ENCODE measurements around the gene RAB15.

Gene RAB15

DNA sequence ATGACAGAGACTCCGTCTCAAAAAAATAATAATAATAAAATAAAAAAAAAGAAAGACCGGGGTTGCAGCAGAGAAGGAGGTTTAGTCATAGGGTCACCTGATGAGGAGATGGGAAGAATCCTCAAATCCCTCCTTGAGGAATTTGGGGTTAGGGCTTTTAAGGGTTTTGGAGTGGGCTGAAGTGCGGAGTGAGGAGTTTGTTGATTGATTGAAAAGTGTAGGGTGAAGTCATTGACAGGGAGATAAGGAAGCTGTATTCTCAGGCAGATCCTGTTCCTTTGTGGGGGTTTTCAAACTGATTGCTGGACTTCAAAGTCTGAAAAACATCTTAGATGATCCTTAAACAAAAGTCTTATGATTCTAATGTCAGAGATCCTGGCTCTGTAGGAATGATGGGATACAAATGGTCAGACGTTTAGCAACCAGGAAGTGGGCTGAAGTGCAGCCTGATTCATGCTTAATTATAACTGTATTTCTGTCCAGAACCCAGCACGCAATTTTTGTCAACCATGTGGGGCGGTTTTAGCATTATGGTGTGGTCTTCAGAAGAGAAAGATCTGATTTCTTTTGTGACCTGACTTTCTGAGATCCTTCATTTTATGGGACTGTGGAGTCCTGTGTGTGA, 30.6 kb upstream of the RAB15 start:
- H3K4me1 ChIP-seq (ENCODE audit: control insufficient read depth, insufficient read depth, low read length, unreplicated experiment), result peaks cover 50% of the 10 kb centered on the region
- peaks cover 2% of the 10 kb centered on the region for H3K79me2 ChIP-seq (ENCODE audit: control insufficient read depth, insufficient read depth, low read length, unreplicated experiment)
- H2AFZ ChIP-seq (ENCODE audit: low read length, unreplicated experiment), result peak overlapping the region; percentile 50

GRCh38 chr14:65001723-65002122, 29.6 kb upstream of the RAB15 start:
- H3K27me3 ChIP-seq (ENCODE audit: insufficient read depth, low read length), result no peaks in the 10 kb centered on the region
- no peak overlapping the region for H2AFZ ChIP-seq (ENCODE audit: low read length, unreplicated experiment)
- H3K4me3 ChIP-seq (ENCODE audit: low read depth, low read length), result no peak overlapping the region
- peaks cover 42% of the 10 kb centered on the region for H3K4me1 ChIP-seq (ENCODE audit: control insufficient read depth, insufficient read depth, low read length, unreplicated experiment)
- H3K27ac ChIP-seq (ENCODE audit: low read depth, low read length), result no peak overlapping the region
- H3K79me2 ChIP-seq (ENCODE audit: control insufficient read depth, insufficient read depth, low read length, unreplicated experiment), result peaks cover 2% of the 10 kb centered on the region
- H3K36me3 ChIP-seq (ENCODE audit: insufficient read depth, low read length), result no peaks in the 10 kb centered on the region

More for the DNA sequence above, 30.6 kb upstream of the RAB15 start:
- Histone ChIP-seq H3K27ac (ENCODE audit: low read depth, low read length) (peak overlapping the region; percentile 69), H3K36me3 (ENCODE audit: insufficient read depth, low read length) (no peaks in the 10 kb centered on the region), H3K4me3 (ENCODE audit: low read depth, low read length) (peak overlapping the region; percentile 14; the same call in 1 of the 2 replicates), H3K27me3 (ENCODE audit: insufficient read depth, low read length) (no peaks in the 10 kb centered on the region)

GRCh38 chr14:65000898-65001591, 28.9 kb upstream of the RAB15 start:
- Histone ChIP-seq H3K4me1 (ENCODE audit: control insufficient read depth, insufficient read depth, low read length, unreplicated experiment) (peaks cover 36% of the 10 kb centered on the region), H3K36me3 (ENCODE audit: insufficient read depth, low read length) (no peaks in the 10 kb centered on the region), H3K27me3 (ENCODE audit: insufficient read depth, low read length) (no peaks in the 10 kb centered on the region), H3K4me3 (ENCODE audit: low read depth, low read length) (no peak overlapping the region), H3K27ac (ENCODE audit: low read depth, low read length) (no peak overlapping the region), H3K79me2 (ENCODE audit: control insufficient read depth, insufficient read depth, low read length, unreplicated experiment) (peaks cover 2% of the 10 kb centered on the region), H2AFZ (ENCODE audit: low read length, unreplicated experiment) (no peak overlapping the region)

DNA sequence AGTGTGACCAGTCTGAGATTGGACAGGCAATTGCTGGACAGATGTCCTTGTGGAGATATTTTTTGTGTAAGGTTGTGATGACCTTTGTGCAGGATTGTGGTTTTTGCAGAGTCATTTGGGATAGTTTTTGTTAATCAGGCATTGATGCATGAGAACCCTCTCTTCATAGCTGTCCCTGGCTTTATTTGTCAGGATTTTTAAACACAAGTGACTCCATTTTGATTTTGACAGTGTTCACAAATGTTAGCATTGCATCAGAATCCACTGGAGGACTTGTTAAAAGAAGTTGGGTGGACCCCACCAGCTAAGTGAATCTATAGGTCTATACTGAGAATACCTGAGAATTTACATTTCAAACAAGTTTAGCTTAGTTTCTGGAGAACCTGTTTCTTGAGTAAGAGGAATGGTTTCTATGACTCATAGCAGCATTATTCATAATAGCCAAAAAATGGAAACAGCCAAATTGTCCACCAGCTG, 26.4 kb upstream of the RAB15 start:
- Histone ChIP-seq H3K36me3 (ENCODE audit: insufficient read depth, low read length) (no peaks in the 10 kb centered on the region), H3K79me2 (ENCODE audit: control insufficient read depth, insufficient read depth, low read length, unreplicated experiment) (peaks cover 2% of the 10 kb centered on the region), H3K27me3 (ENCODE audit: insufficient read depth, low read length) (no peaks in the 10 kb centered on the region), H3K4me3 (ENCODE audit: low read depth, low read length) (no peak overlapping the region), H2AFZ (ENCODE audit: low read length, unreplicated experiment) (no peak overlapping the region), H3K27ac (ENCODE audit: low read depth, low read length) (no peak overlapping the region), H3K4me1 (ENCODE audit: control insufficient read depth, insufficient read depth, low read length, unreplicated experiment) (peaks cover 26% of the 10 kb centered on the region)

- Histone ChIP-seq H3K27ac (ENCODE audit: low read depth, low read length) (no peak overlapping the region), H3K27me3 (ENCODE audit: insufficient read depth, low read length) (no peaks in the 10 kb centered on the region), H2AFZ (ENCODE audit: low read length, unreplicated experiment) (no peak overlapping the region), H3K36me3 (ENCODE audit: insufficient read depth, low read length) (no peaks in the 10 kb centered on the region), H3K4me1 (ENCODE audit: control insufficient read depth, insufficient read depth, low read length, unreplicated experiment) (peaks cover 24% of the 10 kb centered on the region), H3K79me2 (ENCODE audit: control insufficient read depth, insufficient read depth, low read length, unreplicated experiment) (peaks cover 2% of the 10 kb centered on the region), H3K4me3 (ENCODE audit: low read depth, low read length) (no peak overlapping the region)
Observed at GRCh38 chr14:64997108-64997794, 25.1 kb upstream of the RAB15 start.

- no peaks in the 10 kb centered on the region for H3K36me3 ChIP-seq (ENCODE audit: insufficient read depth, low read length)
- no peak overlapping the region for H2AFZ ChIP-seq (ENCODE audit: low read length, unreplicated experiment)
- no peak overlapping the region for H3K27ac ChIP-seq (ENCODE audit: low read depth, low read length)
- H3K4me1 ChIP-seq (ENCODE audit: control insufficient read depth, insufficient read depth, low read length, unreplicated experiment), result peaks cover 18% of the 10 kb centered on the region
- H3K4me3 ChIP-seq (ENCODE audit: low read depth, low read length), result no peak overlapping the region
- no peaks in the 10 kb centered on the region for H3K79me2 ChIP-seq (ENCODE audit: control insufficient read depth, insufficient read depth, low read length, unreplicated experiment)
- H3K27me3 ChIP-seq (ENCODE audit: insufficient read depth, low read length), result no peaks in the 10 kb centered on the region
Observed at GRCh38 chr14:64995291-64995690, 23.2 kb upstream of the RAB15 start.

- Histone ChIP-seq H3K36me3 (ENCODE audit: insufficient read depth, low read length) (no peaks in the 10 kb centered on the region), H3K27me3 (ENCODE audit: insufficient read depth, low read length) (no peaks in the 10 kb centered on the region), H3K27ac (ENCODE audit: low read depth, low read length) (no peak overlapping the region), H3K4me3 (ENCODE audit: low read depth, low read length) (no peak overlapping the region), H3K4me1 (ENCODE audit: control insufficient read depth, insufficient read depth, low read length, unreplicated experiment) (peaks cover 18% of the 10 kb centered on the region), H2AFZ (ENCODE audit: low read length, unreplicated experiment) (no peak overlapping the region), H3K79me2 (ENCODE audit: control insufficient read depth, insufficient read depth, low read length, unreplicated experiment) (peaks cover 6% of the 10 kb centered on the region)
Observed at GRCh38 chr14:64994540-64994939, 22.4 kb upstream of the RAB15 start.

DNA sequence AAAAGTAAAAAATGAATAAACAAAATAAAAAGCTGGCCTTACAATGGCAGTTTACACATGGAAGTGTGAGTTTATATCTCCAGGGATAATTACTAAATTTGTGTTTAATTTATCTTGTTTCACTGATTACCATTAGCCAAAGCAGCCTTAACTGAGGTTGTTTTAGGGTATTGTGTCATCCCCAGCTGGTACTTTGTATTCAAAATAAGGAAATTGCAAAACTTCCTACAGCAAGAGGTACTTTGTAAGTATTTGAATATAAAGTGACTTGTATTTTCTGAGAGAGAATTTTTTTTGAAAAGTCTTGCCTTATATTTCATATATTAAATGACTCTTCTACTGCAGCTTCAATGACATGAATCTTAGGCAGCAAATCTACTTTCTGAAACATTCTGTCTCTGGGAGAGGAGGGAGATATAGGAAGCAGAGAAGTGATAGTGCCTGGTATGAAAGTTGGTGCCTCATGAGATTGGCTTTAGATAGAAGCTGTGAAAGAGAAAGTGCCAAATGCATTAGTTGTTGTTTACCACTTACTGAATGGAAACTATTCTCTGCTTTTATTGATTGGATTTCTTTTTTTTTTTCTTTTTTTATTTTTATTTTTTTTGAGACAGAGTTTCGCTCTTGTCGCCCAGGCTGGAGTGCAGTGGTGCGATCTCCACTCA, 21.3 kb upstream of the RAB15 start:
- no peak overlapping the region; the same call in 1 of the 2 replicates for H3K27ac ChIP-seq (ENCODE audit: low read depth, low read length)
- no peak overlapping the region for H3K4me3 ChIP-seq (ENCODE audit: low read depth, low read length)
- peaks cover 15% of the 10 kb centered on the region for H3K4me1 ChIP-seq (ENCODE audit: control insufficient read depth, insufficient read depth, low read length, unreplicated experiment)
- no peaks in the 10 kb centered on the region for H3K36me3 ChIP-seq (ENCODE audit: insufficient read depth, low read length)
- H3K79me2 ChIP-seq (ENCODE audit: control insufficient read depth, insufficient read depth, low read length, unreplicated experiment), result peaks cover 8% of the 10 kb centered on the region
- H2AFZ ChIP-seq (ENCODE audit: low read length, unreplicated experiment), result no peak overlapping the region
- H3K27me3 ChIP-seq (ENCODE audit: insufficient read depth, low read length), result no peaks in the 10 kb centered on the region

DNA sequence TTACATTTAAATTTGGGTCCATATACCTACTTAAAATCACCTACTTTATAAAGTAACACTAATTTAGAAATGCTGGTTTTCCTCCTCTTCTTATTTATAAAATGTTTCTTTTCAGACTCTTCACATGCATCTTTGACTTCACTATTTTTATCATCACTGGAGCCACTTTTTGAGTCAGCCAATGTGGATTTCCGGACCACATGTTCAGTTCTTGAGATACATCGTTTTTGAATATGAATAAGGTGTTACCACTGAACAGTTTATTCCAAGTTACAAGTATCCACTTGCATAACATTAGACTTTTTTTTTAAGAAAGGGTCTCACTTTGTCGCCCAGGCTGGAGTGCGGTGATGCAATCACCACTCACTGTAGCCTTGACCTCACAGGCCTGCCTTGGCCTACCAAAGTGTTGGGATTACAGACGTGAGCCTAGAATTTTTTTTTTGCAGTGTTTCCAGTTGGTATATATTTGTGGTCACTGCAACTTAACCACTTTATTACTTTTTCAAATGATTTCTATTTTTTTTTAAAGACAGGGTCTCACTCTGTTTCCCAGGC, 20.3 kb upstream of the RAB15 start:
- Histone ChIP-seq H3K79me2 (ENCODE audit: control insufficient read depth, insufficient read depth, low read length, unreplicated experiment) (peaks cover 16% of the 10 kb centered on the region), H3K27me3 (ENCODE audit: insufficient read depth, low read length) (no peaks in the 10 kb centered on the region), H3K27ac (ENCODE audit: low read depth, low read length) (no peak overlapping the region), H3K4me1 (ENCODE audit: control insufficient read depth, insufficient read depth, low read length, unreplicated experiment) (peaks cover 18% of the 10 kb centered on the region), H3K36me3 (ENCODE audit: insufficient read depth, low read length) (no peaks in the 10 kb centered on the region), H3K4me3 (ENCODE audit: low read depth, low read length) (no peak overlapping the region), H2AFZ (ENCODE audit: low read length, unreplicated experiment) (no peak overlapping the region)

DNA sequence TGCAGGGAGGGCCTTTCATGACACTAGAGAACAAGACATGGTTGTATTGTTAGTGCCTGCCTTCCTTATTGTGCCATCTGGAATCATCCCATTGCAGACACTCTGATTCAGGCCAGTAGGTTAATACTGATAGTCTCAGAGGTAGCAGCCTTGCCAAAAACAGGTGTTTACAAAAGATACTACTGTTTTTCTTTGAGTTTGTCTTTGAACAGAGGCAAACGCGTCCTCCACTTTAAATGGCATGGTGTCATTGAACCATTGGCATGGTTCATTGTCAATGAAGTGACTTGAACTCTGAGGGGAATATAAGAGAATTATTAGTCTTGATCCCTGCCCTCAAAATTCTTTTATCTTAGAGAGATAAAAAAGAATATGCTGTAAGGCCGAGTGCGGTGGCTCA, 18.8 kb upstream of the RAB15 start:
- H3K27me3 ChIP-seq (ENCODE audit: insufficient read depth, low read length), result no peaks in the 10 kb centered on the region
- no peaks in the 10 kb centered on the region for H3K36me3 ChIP-seq (ENCODE audit: insufficient read depth, low read length)
- H3K27ac ChIP-seq (ENCODE audit: low read depth, low read length), result no peak overlapping the region
- no peak overlapping the region for H2AFZ ChIP-seq (ENCODE audit: low read length, unreplicated experiment)
- H3K4me1 ChIP-seq (ENCODE audit: control insufficient read depth, insufficient read depth, low read length, unreplicated experiment), result peaks cover 22% of the 10 kb centered on the region
- H3K4me3 ChIP-seq (ENCODE audit: low read depth, low read length), result no peak overlapping the region
- H3K79me2 ChIP-seq (ENCODE audit: control insufficient read depth, insufficient read depth, low read length, unreplicated experiment), result peaks cover 19% of the 10 kb centered on the region
